AG09319 (cell line): ENCODE data around the gene NFIB.

Source experiments
- DNase-seq: peaks from one replicate; pipeline ENCODE4 v3.0.0-alpha.2; 2010; ENCODE audit warnings: low read depth; ENCODE audit errors: extremely low read depth
- CTCF ChIP-seq: IDR thresholded peaks from 2 replicates; pipeline ENCODE4 v1.5.1; 2011; ENCODE audit warnings: low read depth, mild to moderate bottlenecking, inconsistent platforms, low read length, moderate library complexity

Gene NFIB

GRCh38 chr9:14272927-14273528 is 40.9 kb downstream of the NFIB start:
- no peak for TF ChIP-seq CTCF
- no peak for DNase-seq

- peak; percentile 32 for DNase-seq
- TF ChIP-seq CTCF = no peak
Observed at GRCh38 chr9:14271093-14271673, 42.8 kb downstream of the NFIB start.

GRCh38 chr9:14270358-14271092 is 43.4 kb downstream of the NFIB start:
- no peak for DNase-seq
- no peak for TF ChIP-seq CTCF

GRCh38 chr9:14269916-14270315 is 44.0 kb downstream of the NFIB start:
- DNase-seq = no peak
- TF ChIP-seq CTCF = no peak

GRCh38 chr9:14263707-14264483 is 50.0 kb downstream of the NFIB start:
- no peak for TF ChIP-seq CTCF
- DNase-seq = no peak

GRCh38 chr9:14262827-14263226 is 51.1 kb downstream of the NFIB start:
- no peak for DNase-seq
- TF ChIP-seq CTCF = no peak
